HT1080 (cell line): ENCODE measurements around the gene ISG15. TPM values are rescaled to one million over a fixed set of nuclear protein-coding genes. Genes with fewer than 3 reads are reported as not detected.
"Not testable (repeated sequence)": the region's sequence is repeated elsewhere in the genome, so short reads cannot be mapped to it uniquely, and the experiment has no call there.

Source experiments
- DNase-seq: peaks from one replicate; pipeline ENCODE4 v3.0.0-alpha.2; 2015; ENCODE audit warnings: low read depth
- total RNA-seq: library from RNA; depleted of rRNA; stranded (reverse); fragments of >200 nt; shearing (Covaris generic); gene quantifications from 2 replicates; pipeline ENCODE4 v1.2.3, GENCODE V29; 2014

ISG15 gene
- total RNA-seq, 1 experiment from 2014 or later, result 48.6 TPM

DNA sequence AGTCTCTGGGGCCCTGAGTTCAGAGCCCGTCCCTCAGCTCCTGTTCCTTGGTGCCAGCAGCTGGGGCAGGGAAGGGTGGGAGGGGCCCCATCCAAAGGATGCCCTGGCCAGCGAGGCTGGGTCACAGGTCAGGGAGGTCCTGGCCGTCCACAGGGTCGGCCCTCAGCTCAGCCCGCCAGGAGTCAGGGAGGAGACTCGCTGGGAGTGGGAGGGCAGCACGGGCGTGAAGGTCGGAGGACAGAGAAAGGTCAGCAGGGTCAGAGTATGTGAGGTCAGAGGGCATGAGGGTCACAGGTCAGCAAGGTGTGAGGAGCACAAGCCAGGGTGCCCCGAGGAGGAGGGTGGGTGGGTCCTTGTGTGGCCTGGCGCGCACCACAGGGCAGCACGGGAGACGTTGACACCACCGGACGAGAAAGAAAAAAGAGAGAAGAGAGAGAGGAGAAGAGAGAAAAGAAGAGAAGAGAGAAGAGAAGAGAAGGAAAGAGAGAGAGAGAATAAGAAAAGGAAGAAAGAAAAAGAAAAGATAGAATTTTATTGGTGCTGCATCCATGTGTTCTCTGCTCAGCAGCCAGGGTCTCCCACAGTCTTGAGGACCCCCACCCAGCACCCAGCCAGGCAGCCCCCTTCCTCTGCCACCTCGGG is 38.5 kb upstream of the ISG15 start:
- DNase-seq, result no peak

DNA sequence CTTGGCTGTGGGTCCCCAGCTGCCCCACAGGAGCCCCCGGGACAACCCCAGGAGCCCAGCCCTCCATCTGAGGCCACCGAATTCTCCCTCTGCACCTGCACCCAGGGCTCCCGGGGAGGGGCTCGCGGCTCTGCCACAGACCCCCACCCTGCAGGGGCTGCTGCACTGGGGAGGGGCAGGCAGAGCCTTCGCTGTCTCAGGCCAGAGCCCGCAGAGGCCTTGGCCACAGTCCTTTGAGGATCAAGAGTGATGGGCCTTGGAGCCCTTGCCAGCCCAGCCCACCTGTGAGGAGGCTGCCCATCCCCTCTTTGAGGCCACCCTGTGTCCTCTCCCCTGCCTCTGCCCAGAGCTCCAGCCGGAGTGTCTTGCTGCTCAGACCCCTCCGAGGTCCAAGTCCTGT is 37.9 kb upstream of the ISG15 start:
- DNase-seq, result no peak

DNA sequence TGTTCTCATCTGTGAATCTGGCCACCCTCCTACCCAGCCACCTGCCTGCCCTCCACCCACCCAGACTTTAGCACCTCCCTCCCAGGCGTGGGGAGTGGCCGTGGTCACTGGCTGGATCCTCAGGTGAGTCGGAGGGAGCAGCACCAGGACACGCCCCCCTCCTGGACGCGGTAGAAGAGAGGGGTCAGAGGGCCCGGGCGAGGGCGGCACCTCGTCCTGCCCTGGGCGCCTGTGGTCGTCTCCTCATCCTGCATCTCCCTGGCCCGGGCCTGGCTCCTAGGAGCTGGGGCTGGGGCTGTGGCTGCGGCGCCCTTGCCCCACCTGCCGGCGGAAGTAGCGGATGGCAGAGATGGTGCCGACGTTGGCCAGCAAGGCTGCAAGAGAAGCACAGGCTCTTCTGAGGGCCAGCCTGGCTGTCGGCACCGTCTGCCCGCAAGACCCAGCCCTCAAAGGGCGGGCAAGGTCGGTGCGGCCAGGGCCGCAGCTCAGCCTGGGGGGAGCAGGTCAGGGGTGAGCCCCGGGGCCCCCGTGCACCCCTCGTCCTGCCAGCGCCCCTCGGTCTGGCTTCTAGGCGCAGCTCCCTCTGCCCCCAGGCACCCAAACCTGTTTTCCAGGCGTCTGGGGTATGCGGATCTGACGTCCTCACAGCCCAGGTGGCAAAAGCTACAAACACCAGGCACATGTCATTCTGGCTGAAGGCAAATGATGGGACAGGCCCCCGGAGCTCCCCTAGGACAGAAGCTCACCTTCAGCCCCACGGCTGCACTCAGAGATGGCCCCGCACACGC is 37.2 kb upstream of the ISG15 start:
- peak; percentile 83 for DNase-seq

DNA sequence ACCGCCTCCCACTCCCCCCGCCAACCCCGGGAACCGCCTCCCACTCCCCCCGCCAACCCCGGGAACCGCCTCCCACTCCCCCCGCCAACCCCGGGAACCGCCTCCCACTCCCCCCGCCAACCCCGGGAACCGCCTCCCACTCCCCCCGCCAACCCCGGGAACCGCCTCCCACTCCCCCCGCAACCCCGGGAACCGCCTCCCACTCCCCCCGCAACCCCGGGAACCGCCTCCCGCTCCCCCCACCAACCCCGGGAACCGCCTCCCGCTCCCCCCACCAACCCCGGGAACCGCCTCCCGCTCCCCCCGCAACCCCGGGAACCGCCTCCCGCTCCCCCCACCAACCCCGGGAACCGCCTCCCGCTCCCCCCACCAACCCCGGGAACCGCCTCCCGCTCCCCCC is 36.5 kb upstream of the ISG15 start:
- not testable (repeated sequence) for DNase-seq

DNA sequence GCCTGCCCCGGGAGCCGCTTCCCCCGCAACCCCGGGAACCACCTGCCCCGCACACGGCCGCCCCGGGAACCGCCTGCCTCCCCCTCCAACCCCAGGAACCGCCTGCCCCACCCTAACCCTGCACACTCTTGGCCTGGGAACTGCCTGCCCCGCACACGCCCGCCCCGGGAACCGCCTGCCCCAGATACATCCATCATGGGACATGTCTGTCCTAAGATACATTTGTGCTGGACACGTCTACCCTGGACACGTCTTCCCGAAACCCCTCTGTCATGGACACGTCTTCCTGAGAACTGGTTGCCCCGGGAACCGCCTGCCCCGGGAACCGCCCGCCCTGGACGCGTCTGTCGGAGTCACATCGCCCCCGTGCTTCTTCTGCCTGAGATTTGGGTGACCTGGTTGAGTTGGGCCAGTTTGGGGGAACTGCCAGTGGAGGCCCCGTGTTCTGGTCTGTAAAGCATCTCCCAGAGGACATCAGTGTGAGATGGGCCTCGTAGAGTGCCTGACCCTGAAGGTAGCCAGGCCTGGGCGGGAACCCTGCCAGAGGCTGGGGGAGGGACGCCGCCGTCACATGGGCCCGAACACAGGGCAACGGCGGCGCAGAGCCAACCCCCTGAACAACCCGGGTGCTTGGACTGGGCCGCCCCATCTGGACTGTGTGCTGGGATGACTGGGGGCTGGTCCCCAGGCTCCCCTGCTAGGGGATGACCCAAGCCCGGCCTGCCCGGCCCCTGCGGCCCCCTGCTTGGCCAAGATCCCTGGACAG is 35.0 kb upstream of the ISG15 start:
- DNase-seq, result no peak

DNA sequence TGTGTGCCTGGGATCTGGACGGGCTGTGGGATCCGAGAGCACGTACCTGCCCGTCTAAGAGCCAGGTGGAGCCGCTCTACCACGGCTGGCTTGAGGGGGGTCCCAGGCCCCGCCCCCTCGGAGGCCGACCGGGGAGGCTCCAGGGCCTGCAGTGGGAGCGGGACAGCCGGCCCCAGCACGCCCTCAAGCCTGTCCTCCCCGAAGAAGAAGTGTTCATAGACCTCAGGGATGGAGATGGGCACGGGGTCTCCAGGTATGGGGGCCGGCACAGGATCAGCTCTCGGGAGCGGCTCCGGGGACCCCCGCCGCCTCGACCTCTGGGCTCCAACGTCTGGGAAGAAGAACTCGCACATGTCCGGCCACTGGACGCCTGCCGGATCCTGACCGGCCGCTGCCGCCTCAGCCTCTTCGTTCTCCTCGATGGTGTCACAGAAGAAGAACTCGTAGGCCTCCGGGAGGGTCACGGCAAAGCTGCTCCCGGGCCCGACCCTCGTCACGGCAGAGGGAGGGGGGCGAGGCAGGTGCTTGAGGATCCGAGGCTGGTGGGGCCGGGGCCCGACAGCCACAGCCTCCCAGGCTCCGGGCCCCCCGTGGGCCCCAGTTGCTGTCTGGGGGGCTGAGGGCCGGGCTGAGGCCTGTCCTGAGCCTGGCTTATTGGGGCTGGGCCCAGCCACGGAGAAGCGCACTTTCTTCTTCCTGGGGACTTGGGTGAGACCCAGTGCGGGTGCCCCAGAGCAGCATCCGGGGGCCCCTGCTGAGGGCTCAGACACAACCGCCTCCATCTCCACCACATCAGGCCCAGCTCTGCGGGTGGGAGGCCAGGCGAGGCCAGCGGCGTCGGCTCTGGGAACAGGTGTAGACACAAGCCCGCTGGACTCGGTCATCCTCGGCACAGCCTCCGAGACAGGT is 34.2 kb upstream of the ISG15 start:
- DNase-seq, result no peak

DNA sequence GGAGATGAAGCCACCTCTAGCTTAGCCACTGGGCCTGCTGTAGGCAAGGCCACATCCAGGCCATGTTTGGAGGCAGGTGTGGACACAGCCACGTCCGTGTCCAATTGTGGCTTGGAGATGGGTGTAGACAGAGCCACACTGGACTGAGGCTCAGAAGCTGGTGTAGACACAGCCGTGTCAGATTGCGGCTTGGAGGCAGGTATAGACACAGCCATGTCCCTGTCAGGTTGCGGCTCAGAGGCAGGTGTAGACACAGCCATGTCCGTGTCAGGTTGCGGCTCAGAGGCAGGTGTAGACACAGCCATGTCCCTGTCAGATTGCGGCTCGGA is 33.6 kb upstream of the ISG15 start:
- DNase-seq, result no peak

DNA sequence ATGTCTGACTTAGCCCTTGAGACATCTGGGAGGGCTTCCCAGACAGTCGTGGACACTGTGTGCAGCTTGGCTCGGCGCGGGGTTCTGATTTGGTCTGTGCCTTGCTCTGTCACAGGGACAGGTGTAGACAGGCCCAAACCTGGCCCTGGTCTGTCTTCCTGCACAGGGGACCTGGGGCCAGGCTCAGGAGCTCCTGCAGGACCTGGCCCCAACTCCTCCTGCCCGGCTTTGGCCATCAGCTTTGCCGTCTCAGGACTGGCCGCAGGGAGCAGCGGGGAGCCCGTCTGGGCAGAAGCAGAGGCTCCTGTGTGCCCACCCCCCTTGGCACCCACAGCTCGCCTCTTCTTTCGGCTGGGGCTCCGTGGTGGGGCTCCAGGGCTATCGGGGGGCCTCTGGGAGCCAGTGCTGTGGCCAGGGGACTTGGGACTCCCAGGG is 33.1 kb upstream of the ISG15 start:
- no peak for DNase-seq

DNA sequence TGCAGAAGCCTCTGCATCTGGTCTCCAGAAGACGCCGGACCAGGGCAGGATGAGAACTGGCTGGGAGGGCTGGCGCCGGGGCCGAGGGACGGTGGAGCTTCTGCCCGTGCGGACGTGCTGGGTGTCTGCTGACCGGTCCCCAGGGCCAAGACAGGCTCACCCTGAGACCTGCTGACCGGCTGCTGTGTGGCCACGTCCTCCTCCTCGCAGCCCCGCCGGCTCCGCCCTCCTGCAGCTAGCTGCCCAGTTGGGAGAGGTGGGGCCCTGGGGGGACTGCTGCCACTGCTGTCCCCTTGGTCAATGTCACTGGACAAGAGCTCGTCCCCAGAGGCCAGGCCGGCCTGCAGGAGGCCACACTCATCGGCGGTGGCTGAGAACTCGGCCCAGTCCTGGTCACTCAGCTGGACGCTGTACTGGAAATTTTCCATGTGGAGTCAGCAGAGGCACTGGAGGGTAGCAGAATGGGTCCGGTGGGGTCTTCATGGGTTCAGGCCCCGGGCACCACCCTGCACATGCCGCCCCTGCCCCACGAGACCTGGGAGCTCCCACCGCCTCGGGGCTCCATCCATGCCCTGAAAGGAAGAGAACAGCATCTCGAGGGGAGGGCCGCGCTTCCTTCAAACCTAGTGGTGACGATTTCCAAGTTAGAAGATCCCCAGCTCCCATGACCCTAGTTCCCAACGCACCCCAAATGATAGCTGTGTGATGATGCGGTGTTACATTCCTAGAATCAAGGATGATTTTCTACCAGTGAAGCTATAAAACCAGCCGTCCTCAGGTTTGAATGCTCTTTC is 32.5 kb upstream of the ISG15 start:
- DNase-seq, result no peak

DNA sequence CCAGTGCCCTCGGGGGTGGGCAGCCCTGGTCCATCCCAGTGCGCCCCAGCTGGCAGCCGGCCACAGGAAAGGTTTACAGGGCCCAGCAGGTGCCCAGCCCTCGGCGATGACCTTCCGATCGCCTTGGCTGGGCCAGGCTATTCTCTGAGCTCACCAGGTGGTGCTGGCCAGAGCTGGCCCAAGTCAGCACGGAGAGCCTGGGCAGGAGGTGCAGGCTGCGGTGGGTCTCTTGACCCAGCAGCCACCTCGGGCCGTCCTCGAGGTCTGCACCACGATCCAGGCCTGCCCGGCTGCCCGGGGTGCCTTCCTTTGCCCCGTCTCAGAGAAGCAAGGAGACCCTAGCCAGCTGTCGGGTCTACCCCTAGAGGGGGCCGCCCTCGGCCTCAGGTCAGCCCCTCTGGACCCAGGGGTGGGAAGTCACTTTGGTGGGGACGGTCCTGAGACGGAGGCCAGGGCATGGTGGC is 31.8 kb upstream of the ISG15 start:
- no peak for DNase-seq

DNA sequence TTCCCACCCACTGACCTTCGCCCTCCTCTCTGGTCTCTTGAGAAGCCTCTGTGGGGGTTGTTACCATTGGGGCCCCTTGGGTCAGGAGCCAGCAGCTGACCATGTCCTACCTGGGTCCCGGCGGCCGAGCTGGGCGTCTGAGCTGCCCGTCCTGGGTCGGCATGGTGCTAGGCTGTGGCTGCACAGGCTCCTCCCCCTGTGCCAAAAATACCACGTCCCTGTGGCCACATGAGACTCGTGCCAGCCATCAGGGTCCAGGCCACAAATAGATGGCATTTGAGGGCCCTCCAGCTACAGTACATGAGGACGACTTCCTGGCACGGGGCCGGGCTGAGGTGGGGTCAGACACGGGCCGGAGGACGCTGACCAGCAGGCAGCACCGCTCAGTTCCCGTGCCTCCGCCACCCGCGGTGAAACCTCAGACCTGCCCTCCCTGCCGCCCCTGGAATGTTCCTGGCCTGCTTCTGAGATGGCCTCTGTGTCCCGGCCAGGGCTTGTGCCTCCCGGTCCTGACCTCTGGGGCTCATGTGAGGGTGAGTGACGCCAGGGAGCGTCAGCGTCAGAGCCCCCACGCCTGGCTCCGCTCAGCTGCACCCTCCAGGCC is 31.2 kb upstream of the ISG15 start, which contains the start of gene PERM1:
PERM1 (minus strand) TSS at position 139 of the 604 bp plus-strand sequence. CDS start 1,064 bp downstream, outside the sequence.
- no peak for DNase-seq

DNA sequence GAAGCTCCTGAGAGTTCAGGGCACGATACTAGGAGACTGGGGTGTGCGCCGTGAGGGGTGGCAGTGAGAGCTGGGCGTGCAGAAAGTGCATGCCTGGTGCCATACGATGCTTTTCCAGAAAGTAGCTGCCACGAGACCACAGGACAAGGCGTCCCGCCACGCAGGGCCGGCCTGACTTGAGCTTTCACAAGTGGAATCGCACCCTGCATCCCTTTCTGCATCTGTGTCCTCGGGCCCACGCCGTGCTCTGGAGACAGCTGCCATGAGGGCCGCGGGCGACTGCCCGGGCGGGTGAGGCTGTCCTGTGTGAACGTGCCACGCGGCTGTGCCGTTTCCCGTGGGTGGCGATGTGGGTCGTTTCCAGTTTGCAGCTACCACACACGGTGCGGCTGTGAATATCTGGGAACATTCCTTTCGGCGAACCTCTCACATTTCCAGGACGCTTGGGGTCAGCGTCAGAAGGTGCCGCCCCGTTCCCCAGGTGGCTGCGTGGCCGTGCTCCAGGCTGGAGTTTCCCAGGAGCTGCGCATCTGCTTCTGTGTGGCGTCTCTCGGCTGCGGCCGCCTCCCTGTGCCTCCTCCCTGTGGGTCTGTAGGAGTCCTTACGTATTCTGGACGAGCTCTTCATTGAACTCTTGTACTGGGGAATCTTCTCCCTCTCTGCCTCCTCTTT is 30.4 kb upstream of the ISG15 start:
- no peak for DNase-seq

DNA sequence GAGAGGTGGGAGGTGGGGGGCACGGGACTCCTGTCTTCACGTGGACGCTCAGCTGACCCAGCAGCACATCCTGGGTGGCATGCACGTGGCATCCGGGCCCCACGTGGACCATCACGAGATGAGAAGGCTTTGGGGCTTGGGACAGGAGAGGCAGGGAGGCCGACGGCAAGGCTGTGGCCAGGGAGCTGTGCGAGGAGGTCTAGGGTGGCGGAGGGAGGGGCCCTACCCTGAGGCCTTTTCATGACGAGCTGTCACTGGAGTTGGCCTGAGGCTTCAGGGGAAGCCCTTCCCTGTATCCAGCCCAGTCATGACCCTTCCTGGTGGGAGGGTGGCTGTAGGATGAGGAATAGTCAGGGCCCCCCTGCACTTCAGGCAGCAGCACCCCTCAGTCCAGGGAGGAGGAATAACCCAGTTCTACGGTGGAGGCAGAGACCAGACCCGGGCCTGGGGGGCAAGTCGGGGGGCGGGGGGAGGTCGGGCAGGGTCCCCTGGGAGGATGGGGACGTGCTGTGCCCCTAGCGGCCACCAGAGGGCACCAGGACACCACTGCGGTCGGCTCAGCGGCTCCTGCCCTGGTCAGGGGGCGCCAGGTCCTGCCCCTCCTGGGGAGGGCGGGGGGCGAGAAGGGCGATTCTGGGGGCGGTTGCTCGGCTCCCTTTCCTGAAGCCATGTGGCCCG is 29.4 kb upstream of the ISG15 start:
- DNase-seq, result no peak

DNA sequence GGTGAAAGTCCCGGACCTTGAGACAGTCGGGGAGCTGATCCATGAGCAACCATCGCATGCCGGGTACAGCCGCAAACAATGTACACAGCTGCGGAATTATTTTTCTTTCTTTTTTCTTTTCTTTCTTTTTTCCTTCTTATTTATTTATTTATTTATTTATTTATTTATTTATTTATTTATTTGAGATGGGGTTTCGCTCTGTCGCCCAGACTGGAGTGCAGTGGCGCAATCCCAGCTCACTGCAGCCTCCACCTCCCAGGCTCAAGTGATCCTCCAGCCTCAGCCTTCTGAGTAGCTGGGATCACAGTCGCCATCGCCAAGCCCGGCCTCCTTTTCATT is 28.9 kb upstream of the ISG15 start:
- DNase-seq, result no peak

DNA sequence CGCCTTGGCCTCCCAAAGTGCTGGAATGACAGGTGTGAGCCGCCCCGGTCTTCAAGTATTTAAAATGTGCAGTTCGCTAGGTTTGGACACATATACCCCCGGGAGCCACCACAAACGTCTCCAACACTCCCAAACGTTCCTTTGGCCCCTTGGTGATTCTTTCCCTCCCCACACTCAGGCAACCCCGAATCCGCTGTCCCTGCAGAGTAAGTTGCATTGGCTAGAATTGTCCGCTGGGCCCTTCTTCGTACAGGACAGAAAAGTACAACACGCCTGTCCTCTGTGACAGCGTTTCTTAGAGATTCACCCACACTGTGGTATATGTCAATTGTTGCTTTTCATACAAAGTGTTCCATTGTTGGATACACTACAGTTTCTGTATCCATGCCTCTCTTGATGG is 28.2 kb upstream of the ISG15 start:
- no peak for DNase-seq

DNA sequence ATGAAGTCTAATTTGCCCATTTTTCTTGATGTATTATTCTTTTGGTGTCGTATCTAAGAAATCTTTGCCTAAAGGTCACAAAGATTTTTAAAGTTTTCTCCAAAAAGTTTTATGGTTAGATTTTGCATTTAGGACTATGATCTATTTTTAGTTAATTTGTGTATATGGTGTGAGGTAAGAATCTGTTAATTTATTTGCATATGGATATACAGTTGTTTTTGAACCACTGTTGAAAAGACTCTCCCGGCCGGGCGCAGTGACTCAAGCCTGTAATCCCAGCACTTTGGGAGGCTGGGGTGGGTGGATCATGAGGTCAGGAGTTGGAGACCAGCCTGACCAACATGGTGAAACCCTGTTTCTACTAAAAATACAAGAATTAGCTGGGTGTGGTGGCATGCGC is 25.2 kb upstream of the ISG15 start:
- DNase-seq, result not testable (repeated sequence)

DNA sequence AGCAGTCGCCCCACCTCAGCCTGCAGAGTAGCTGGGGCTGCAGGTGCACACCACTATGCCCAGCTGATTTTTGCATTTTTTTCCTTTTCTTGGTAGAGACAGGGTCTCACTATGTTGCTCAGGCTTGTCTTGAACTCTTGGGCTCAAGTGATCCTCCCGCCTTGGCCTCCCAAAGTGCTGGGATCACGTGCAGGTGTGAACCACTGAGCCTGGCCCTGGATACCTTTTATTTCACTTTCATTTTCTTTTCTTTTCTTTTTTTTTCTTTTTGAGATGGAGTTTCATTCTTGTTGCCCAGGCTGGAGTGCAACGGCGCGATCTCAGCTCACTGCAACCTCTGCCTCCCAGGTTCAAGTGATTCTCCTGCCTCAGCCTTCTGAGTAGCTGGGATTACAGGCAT is 22.0 kb upstream of the ISG15 start:
- not testable (repeated sequence) for DNase-seq

DNA sequence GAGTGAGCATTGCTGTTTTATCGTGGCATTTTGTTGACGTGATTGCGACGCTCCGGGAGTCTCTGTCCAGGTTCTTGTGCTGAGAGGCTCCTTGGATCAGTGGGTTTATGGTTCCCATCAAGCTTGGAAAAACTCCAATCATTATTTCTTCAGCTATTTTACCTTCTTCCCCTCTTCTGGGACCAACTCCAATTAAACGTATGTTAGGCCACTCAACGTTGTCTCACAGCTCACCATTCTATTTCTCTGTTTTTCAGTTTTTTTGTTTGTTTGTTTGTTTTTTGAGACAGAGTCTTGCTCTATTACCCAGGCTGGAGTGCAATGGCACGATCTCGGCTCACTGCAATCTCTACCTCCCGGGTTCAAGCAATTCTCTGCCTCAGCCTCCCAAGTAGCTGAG is 21.4 kb upstream of the ISG15 start:
- DNase-seq, result no peak

DNA sequence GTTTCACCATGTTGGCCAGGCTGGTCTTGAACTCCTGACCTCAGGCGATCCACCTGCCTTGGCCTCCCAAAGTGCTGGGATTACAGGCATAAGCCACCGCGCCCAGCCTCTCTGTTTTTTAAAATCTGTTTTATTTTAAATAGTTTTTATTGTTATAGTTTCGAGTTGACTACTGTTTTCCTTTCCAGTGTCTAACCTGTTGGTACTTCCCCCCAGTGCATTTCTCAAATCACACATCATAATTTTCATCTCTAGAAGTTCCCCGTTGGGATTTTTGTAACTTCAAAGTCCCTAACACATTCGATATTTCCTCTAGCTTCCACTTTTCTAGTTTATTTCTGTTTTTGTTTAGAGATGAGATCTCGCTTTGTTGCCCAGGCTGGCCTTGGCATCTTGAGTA is 20.9 kb upstream of the ISG15 start:
- no peak for DNase-seq
